GM06990 (cell line): ENCODE data around the gene NTRK3.

Source experiments
- DNase-seq: peaks from one replicate; pipeline ENCODE4 v3.0.0-alpha.2; 2011; ENCODE audit not compliant: insufficient read length; ENCODE audit errors: extremely low read depth
- H3K27me3 ChIP-seq: replicated peaks from 2 replicates; pipeline ENCODE4 v1.6.0; 2011; ENCODE audit warnings: low read length; ENCODE audit not compliant: control insufficient read depth, insufficient read depth
- H3K36me3 ChIP-seq: 2 replicates; pipeline ENCODE4 v1.5.1; 2011; ENCODE audit warnings: low read length; ENCODE audit not compliant: control insufficient read depth, insufficient read depth
- H3K4me3 ChIP-seq: replicated peaks from 2 replicates; pipeline ENCODE4 v1.5.1; 2011; ENCODE audit warnings: low read depth, mild to moderate bottlenecking, control low read depth, low read length
- CTCF ChIP-seq: IDR thresholded peaks from 2 replicates; pipeline ENCODE4 v1.5.1; 2011; ENCODE audit warnings: low read length, control low read depth, mild to moderate bottlenecking, inconsistent platforms; ENCODE audit not compliant: insufficient read depth, poor library complexity, severe bottlenecking

The NTRK3 gene

GRCh38 chr15:87930457-87930856 is 326.1 kb downstream of the NTRK3 start:
- Histone ChIP-seq H3K36me3 (no peaks in the 10 kb centered on the region), H3K27me3 (no peaks in the 10 kb centered on the region), H3K4me3 (no peak overlapping the region)
- no peak for TF ChIP-seq CTCF
- DNase-seq: no peak

GRCh38 chr15:87929841-87930240 is 326.7 kb downstream of the NTRK3 start:
- H3K4me3 ChIP-seq: no peak overlapping the region
- no peaks in the 10 kb centered on the region for H3K36me3 ChIP-seq
- H3K27me3 ChIP-seq: no peaks in the 10 kb centered on the region
- no peak for DNase-seq
- no peak for TF ChIP-seq CTCF

- no peak for TF ChIP-seq CTCF
- Histone ChIP-seq H3K36me3 (no peaks in the 10 kb centered on the region), H3K4me3 (no peak overlapping the region), H3K27me3 (no peaks in the 10 kb centered on the region)
- DNase-seq: no peak
Observed at GRCh38 chr15:87924433-87924832, 332.1 kb downstream of the NTRK3 start.

- no peaks in the 10 kb centered on the region for H3K36me3 ChIP-seq
- no peak for DNase-seq
- no peak overlapping the region for H3K4me3 ChIP-seq
- H3K27me3 ChIP-seq: no peaks in the 10 kb centered on the region
- no peak for TF ChIP-seq CTCF
Observed at GRCh38 chr15:87919064-87919463, 337.5 kb downstream of the NTRK3 start.

GRCh38 chr15:87917480-87917879 is 339.1 kb downstream of the NTRK3 start:
- no peak for DNase-seq
- Histone ChIP-seq H3K4me3 (no peak overlapping the region), H3K27me3 (no peaks in the 10 kb centered on the region), H3K36me3 (no peaks in the 10 kb centered on the region)
- no peak for TF ChIP-seq CTCF

GRCh38 chr15:87916208-87916607 is 340.3 kb downstream of the NTRK3 start:
- no peak for DNase-seq
- H3K4me3 ChIP-seq: no peak overlapping the region
- TF ChIP-seq CTCF: no peak
- H3K36me3 ChIP-seq: no peaks in the 10 kb centered on the region
- no peaks in the 10 kb centered on the region for H3K27me3 ChIP-seq
